Peyer's patch (tissue), 4 donors: ENCODE measurements around the gene CHSY3. TPM values are rescaled to one million over a fixed set of nuclear protein-coding genes. Genes with fewer than 3 reads are reported as not detected.

Experiments used
- DNase-seq, 3 donors: peaks; one replicate each; pipeline ENCODE4 v3.0.0-alpha.2; 2017 to 2019
- H3K27ac ChIP-seq, 4 donors: fragments of 200-600 bp; sonication (generic); one replicate each; pipeline ENCODE4 v1.5.1; 2016 to 2019
- H3K27me3 ChIP-seq, 2 donors: fragments of 200-600 bp; sonication (generic); one replicate each; pipeline ENCODE4 v1.5.1; 2019
- H3K36me3 ChIP-seq, 3 donors: fragments of 200-600 bp; sonication (generic); one replicate each; pipeline ENCODE4 v1.5.1; 2016 to 2019
- H3K4me1 ChIP-seq, 4 donors: fragments of 200-600 bp; sonication (generic); one replicate each; pipeline ENCODE4 v1.5.1; 2016 to 2019
- H3K4me3 ChIP-seq, 4 donors: fragments of 200-600 bp; sonication (generic); 1 replicate in 3 of 4; 2 replicates in 1 of 4; pipeline ENCODE4 v1.5.1; 2016 to 2019; ENCODE audit warnings: mild to moderate bottlenecking in 1 of 4
- H3K9me3 ChIP-seq, 4 donors: fragments of 200-600 bp; sonication (generic); one replicate each; pipeline ENCODE4 v1.5.1; 2016 to 2019; ENCODE audit warnings: mild to moderate bottlenecking in 1 of 4
- POLR2A ChIP-seq, 2 donors: fragments of 450-650 bp; IDR thresholded peaks; one replicate each; pipeline ENCODE4 v1.5.1; 2017; ENCODE audit warnings: antibody characterized with exemption in 2 of 2, mild to moderate bottlenecking in 2 of 2, moderate library complexity in 2 of 2
- total RNA-seq, 4 donors: library from RNA; depleted of rRNA; stranded (reverse); fragments of >200 nt; gene quantifications; one replicate each; pipeline ENCODE4 v1.1.0, GENCODE V29; 2016
- TF ChIP-seq, protein P1 (sequence below), 6 experiments: fragments of 450-650 bp in 4 of 6; fragments of 200-600 bp in 2 of 6; sonication (generic) in 1 of 6; IDR thresholded peaks; one replicate each; pipeline ENCODE4 v1.5.1; 2017 to 2019; ENCODE audit warnings: antibody characterized with exemption in 6 of 6, mild to moderate bottlenecking in 3 of 6, moderate library complexity in 1 of 6

Gene CHSY3
- total RNA-seq, 4 donors from 2014 or later: 0.35 to 2.5 (median 1.4) TPM

DNA sequence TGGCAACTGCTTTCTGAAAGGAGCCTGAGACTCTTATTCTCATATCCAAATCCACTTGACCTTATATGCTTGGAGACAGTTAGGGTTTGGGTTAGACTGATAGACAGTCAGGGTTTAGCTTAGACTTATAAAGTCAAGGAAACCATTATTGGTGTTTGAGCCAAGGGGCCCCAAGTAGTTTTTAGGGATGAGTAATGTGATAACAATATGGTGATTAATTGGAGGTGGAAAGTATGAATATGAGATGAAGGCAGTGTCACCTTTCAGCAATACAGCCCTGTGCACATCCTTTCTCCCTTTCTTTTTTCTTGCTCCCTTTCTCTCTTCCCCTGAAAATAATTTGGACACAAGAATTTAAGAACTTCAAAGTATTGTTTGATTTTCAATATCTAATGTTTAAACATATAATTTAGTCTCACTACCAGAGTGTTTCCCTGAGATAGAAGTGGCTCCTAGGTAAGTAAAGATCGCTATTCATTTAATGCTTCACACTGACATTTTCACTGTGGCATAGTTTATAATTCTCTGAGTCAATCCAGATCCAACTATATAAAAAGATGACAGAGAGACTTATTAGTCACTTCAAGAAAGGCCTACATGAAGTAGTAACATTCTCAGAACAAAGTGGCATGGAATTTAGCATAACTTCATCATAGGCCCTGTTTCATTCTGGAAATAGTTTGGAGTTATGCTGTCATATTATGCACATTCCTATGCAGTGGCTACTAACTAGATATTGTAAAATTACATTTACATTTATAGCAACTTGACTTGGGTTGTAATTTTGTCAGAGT, 200.8 kb downstream of the CHSY3 start:
- Histone ChIP-seq H3K4me1 (no peaks in the 10 kb centered on the region), H3K9me3 (no peaks in the 10 kb centered on the region), H3K4me3 (no peak overlapping the region), H3K27me3 (no peaks in the 10 kb centered on the region), H3K36me3 (no peaks in the 10 kb centered on the region), H3K27ac (no peak overlapping the region)
- DNase-seq: no peak
- TF ChIP-seq, protein P1, sequence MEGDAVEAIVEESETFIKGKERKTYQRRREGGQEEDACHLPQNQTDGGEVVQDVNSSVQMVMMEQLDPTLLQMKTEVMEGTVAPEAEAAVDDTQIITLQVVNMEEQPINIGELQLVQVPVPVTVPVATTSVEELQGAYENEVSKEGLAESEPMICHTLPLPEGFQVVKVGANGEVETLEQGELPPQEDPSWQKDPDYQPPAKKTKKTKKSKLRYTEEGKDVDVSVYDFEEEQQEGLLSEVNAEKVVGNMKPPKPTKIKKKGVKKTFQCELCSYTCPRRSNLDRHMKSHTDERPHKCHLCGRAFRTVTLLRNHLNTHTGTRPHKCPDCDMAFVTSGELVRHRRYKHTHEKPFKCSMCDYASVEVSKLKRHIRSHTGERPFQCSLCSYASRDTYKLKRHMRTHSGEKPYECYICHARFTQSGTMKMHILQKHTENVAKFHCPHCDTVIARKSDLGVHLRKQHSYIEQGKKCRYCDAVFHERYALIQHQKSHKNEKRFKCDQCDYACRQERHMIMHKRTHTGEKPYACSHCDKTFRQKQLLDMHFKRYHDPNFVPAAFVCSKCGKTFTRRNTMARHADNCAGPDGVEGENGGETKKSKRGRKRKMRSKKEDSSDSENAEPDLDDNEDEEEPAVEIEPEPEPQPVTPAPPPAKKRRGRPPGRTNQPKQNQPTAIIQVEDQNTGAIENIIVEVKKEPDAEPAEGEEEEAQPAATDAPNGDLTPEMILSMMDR (IDR thresholded peaks at IDR 0.05): no peak
- TF ChIP-seq POLR2A (IDR thresholded peaks at IDR 0.05): no peak

GRCh38 chr5:130106480-130106879, 202.2 kb downstream of the CHSY3 start:
- Histone ChIP-seq H3K4me3 (no peak overlapping the region), H3K27ac (no peak overlapping the region), H3K36me3 (no peaks in the 10 kb centered on the region), H3K4me1 (no peaks in the 10 kb centered on the region), H3K27me3 (no peaks in the 10 kb centered on the region), H3K9me3 (no peaks in the 10 kb centered on the region)
- no peak for DNase-seq
- TF ChIP-seq POLR2A (IDR thresholded peaks at IDR 0.05): no peak
- TF ChIP-seq, protein P1 (IDR thresholded peaks at IDR 0.05): no peak

DNA sequence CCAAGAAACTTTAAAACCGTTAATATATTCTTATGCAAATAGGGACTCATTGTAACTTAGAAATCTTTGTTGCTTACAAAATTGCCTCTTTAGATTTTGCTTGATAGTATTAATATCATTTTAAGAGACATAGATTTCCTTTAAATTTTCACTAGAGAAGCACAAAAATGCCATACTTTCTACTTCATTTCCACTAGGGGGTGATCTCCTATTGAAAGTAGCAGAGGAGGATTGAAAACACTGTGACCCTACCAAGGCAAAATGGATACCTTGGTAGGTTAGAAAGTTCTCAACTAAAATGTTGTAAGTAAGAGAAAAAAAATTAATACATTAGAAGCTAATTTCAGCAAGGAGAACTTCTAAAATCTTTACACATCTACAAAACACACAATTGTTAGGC, 204.9 kb downstream of the CHSY3 start:
- no peaks in the 10 kb centered on the region for H3K36me3 ChIP-seq
- H3K27me3 ChIP-seq: no peaks in the 10 kb centered on the region
- H3K4me1 ChIP-seq: no peaks in the 10 kb centered on the region
- TF ChIP-seq, protein P1 (IDR thresholded peaks at IDR 0.05): peak in 5 of 6 experiments; percentile 25 to 33 (median 30)
- TF ChIP-seq POLR2A (IDR thresholded peaks at IDR 0.05): no peak
- H3K9me3 ChIP-seq: no peaks in the 10 kb centered on the region
- no peak for DNase-seq
- no peak overlapping the region for H3K4me3 ChIP-seq
- H3K27ac ChIP-seq: no peak overlapping the region

DNA sequence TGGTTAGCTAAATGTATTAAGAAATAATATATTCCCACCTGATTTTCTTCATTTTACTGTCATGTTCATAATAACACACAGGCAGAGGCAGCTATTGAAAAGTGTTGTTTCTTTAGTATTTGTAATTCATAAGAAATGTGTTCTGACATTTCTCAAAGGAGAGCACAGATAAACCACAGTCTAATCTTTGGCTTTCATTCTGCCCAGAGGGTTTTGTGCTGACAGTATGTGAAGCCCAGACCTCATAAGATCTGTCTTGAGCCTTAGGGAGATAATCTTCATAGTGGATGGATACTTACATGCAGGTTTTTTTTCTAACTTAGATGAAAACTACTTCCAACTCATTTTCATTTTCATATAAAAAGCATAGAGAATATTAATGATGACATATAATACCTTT, 206.1 kb downstream of the CHSY3 start:
- Histone ChIP-seq H3K4me1 (no peaks in the 10 kb centered on the region), H3K9me3 (no peaks in the 10 kb centered on the region), H3K36me3 (no peaks in the 10 kb centered on the region), H3K27ac (no peak overlapping the region), H3K4me3 (no peak overlapping the region), H3K27me3 (no peaks in the 10 kb centered on the region)
- no peak for DNase-seq
- TF ChIP-seq, protein P1 (IDR thresholded peaks at IDR 0.05): no peak

DNA sequence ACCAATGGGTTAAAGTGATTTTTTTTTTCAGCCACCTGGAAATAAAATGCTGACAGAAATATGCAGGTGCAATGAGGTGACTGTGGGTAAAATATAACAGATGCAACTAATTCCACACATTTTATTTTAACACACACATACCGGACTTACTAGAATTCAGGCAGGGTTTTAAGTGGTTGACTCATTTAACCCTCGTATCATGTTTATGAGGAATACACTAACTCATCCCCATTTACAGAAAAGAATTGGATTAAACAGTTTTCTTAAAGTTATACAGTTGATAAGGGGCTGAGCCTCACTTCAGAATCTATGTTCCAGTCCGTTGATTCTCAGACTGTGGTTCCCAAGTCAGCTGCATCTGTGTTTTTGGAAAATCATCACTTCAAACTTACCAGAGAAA, 207.5 kb downstream of the CHSY3 start:
- Histone ChIP-seq H3K4me3 (no peak overlapping the region), H3K9me3 (no peaks in the 10 kb centered on the region), H3K4me1 (no peaks in the 10 kb centered on the region), H3K36me3 (no peaks in the 10 kb centered on the region), H3K27me3 (no peaks in the 10 kb centered on the region), H3K27ac (no peak overlapping the region)
- no peak for DNase-seq
- TF ChIP-seq, protein P1 (IDR thresholded peaks at IDR 0.05): no peak
- TF ChIP-seq POLR2A (IDR thresholded peaks at IDR 0.05): no peak
